HEK293 (cell line): ENCODE measurements around the gene LY6G6F.
A peak's percentile ranks its signal among the peaks of the same experiment; 100 is the strongest.

Source experiments
- BCL11B ChIP-seq: fragments of 450-650 bp; formaldehyde crosslinking; IDR thresholded peaks from 2 replicates; pipeline ENCODE4 v1.5.1; 2016; ENCODE audit warnings: low read depth, missing biosample characterization, missing genetic modification characterization
- CTCF ChIP-seq: fragments of 450-650 bp; formaldehyde crosslinking; IDR thresholded peaks from 2 replicates; pipeline ENCODE4 v1.5.1; 2016; ENCODE audit warnings: missing biosample characterization, missing genetic modification characterization
- EGR2 ChIP-seq: fragments of 450-650 bp; formaldehyde crosslinking; IDR thresholded peaks from 2 replicates; pipeline ENCODE4 v1.5.1; 2016; ENCODE audit warnings: low read depth, missing biosample characterization, missing genetic modification characterization
- KLF8 ChIP-seq: fragments of 450-650 bp; formaldehyde crosslinking; IDR thresholded peaks from 2 replicates; pipeline ENCODE4 v1.5.1; 2016; ENCODE audit warnings: missing biosample characterization, missing genetic modification characterization
- KLF9 ChIP-seq: fragments of 450-650 bp; formaldehyde crosslinking; IDR thresholded peaks from 2 replicates; pipeline ENCODE4 v1.5.1; 2016; ENCODE audit warnings: missing biosample characterization, missing genetic modification characterization, low read depth
- MYNN ChIP-seq: fragments of 450-650 bp; formaldehyde crosslinking; IDR thresholded peaks from 2 replicates; pipeline ENCODE4 v1.5.1; 2016; ENCODE audit warnings: missing biosample characterization, missing genetic modification characterization, borderline replicate concordance
- PRDM10 ChIP-seq: fragments of 450-650 bp; formaldehyde crosslinking; IDR thresholded peaks from 2 replicates; pipeline ENCODE4 v1.5.1; 2016; ENCODE audit warnings: missing biosample characterization, missing genetic modification characterization
- ZBTB10 ChIP-seq: fragments of 450-650 bp; formaldehyde crosslinking; IDR thresholded peaks from 2 replicates; pipeline ENCODE4 v1.5.1; 2016; ENCODE audit warnings: missing biosample characterization, missing genetic modification characterization
- ZBTB20 ChIP-seq: fragments of 450-650 bp; formaldehyde crosslinking; IDR thresholded peaks from 2 replicates; pipeline ENCODE4 v1.5.1; 2016; ENCODE audit warnings: missing biosample characterization, missing genetic modification characterization
- ZBTB6 ChIP-seq: fragments of 450-650 bp; formaldehyde crosslinking; IDR thresholded peaks from 2 replicates; pipeline ENCODE4 v1.5.1; 2017; ENCODE audit warnings: missing biosample characterization, missing genetic modification characterization
- ZIC2 ChIP-seq: fragments of 450-650 bp; formaldehyde crosslinking; IDR thresholded peaks from 2 replicates; pipeline ENCODE4 v1.5.1; 2016; ENCODE audit warnings: missing biosample characterization, missing genetic modification characterization
- ZNF10 ChIP-seq: fragments of 450-650 bp; formaldehyde crosslinking; IDR thresholded peaks from 2 replicates; pipeline ENCODE4 v1.5.1; 2017; ENCODE audit warnings: missing biosample characterization, missing genetic modification characterization
- ZNF133 ChIP-seq: fragments of 450-650 bp; formaldehyde crosslinking; IDR thresholded peaks from 2 replicates; pipeline ENCODE4 v1.5.1; 2016; ENCODE audit warnings: missing biosample characterization, missing genetic modification characterization
- ZNF138 ChIP-seq: fragments of 450-650 bp; formaldehyde crosslinking; IDR thresholded peaks from 2 replicates; pipeline ENCODE4 v1.5.1; 2016; ENCODE audit warnings: missing biosample characterization, missing genetic modification characterization, borderline replicate concordance
- ZNF184 ChIP-seq: fragments of 450-650 bp; IDR thresholded peaks from 2 replicates; pipeline ENCODE4 v1.5.1; 2018; ENCODE audit warnings: missing biosample characterization, mild to moderate bottlenecking, missing genetic modification characterization
- ZNF26 ChIP-seq: fragments of 450-650 bp; formaldehyde crosslinking; IDR thresholded peaks from 2 replicates; pipeline ENCODE4 v1.5.1; 2016; ENCODE audit warnings: missing biosample characterization, missing genetic modification characterization
- ZNF335 ChIP-seq: fragments of 450-650 bp; formaldehyde crosslinking; conservative IDR thresholded peaks from 2 replicates; pipeline ENCODE4 v1.5.1; 2016; ENCODE audit warnings: missing biosample characterization, missing genetic modification characterization
- ZNF426 ChIP-seq: fragments of 450-650 bp; formaldehyde crosslinking; IDR thresholded peaks from 2 replicates; pipeline ENCODE4 v1.5.1; 2017; ENCODE audit warnings: missing biosample characterization, missing genetic modification characterization, mild to moderate bottlenecking, inconsistent platforms, moderate library complexity
- ZNF518A ChIP-seq: fragments of 450-650 bp; formaldehyde crosslinking; conservative IDR thresholded peaks from 2 replicates; pipeline ENCODE4 v1.5.1; 2016; ENCODE audit warnings: low read depth, missing biosample characterization, missing genetic modification characterization
- ZNF660 ChIP-seq: fragments of 450-650 bp; IDR thresholded peaks from 2 replicates; pipeline ENCODE4 v1.5.1; 2018; ENCODE audit warnings: missing biosample characterization, mild to moderate bottlenecking, missing genetic modification characterization
- ZSCAN4 ChIP-seq: fragments of 450-650 bp; formaldehyde crosslinking; IDR thresholded peaks from 2 replicates; pipeline ENCODE4 v1.5.1; 2017; ENCODE audit warnings: missing biosample characterization, missing genetic modification characterization

The LY6G6F gene

GRCh38 chr6:31729979-31730630, 23.4 kb downstream of the LY6G6F start (continued):
- TF ChIP-seq ZNF426 (tag by site-specific recombination) = no peak
- TF ChIP-seq MYNN (tag by site-specific recombination) = peak; percentile 52; the same call in 1 of the 2 replicates
- 0 out of 2 replicates have a peak, but pooled peaks have one; percentile 7 for TF ChIP-seq ZBTB6 (tag by site-specific recombination)
- no peak for TF ChIP-seq ZNF518A
- TF ChIP-seq ZSCAN4 (tag by site-specific recombination) = no peak
- peak; percentile 52; the same call in 1 of the 2 replicates for TF ChIP-seq ZNF660
- TF ChIP-seq ZBTB20 (tag by site-specific recombination) = peak; percentile 68; the same call in 1 of the 2 replicates
- peak; percentile 95 for TF ChIP-seq KLF8 (tag by site-specific recombination)
- 0 out of 2 replicates have a peak, but pooled peaks have one; percentile 62 for TF ChIP-seq KLF9 (tag by site-specific recombination)
- no peak for TF ChIP-seq ZNF26 (tag by site-specific recombination)
- TF ChIP-seq ZNF138 (tag by site-specific recombination) = no peak
- peak; percentile 98 for TF ChIP-seq PRDM10
- TF ChIP-seq ZNF133 (tag by site-specific recombination) = no peak
- peak; percentile 52; the same call in 1 of the 2 replicates for TF ChIP-seq ZIC2 (tag by site-specific recombination)
- TF ChIP-seq CTCF (tag by site-specific recombination) = peak; percentile 72
- TF ChIP-seq EGR2 = peak; percentile 68; the same call in 1 of the 2 replicates
- TF ChIP-seq ZNF184 = no peak
- 0 out of 2 replicates have a peak, but pooled peaks have one; percentile 27 for TF ChIP-seq BCL11B (tag by site-specific recombination)
- peak; percentile 96 for TF ChIP-seq ZNF335
- 0 out of 2 replicates have a peak, but pooled peaks have one; percentile 29 for TF ChIP-seq ZNF10 (tag by site-specific recombination)
- peak; percentile 93 for TF ChIP-seq ZBTB10 (tag by site-specific recombination)
